Endothelial cell of umbilical vein (primary cell): Measurements from ENCODE around the gene EXOC7. TPM values are rescaled to one million over a fixed set of nuclear protein-coding genes. Genes with fewer than 3 reads are reported as not detected.

Source experiments
- BruUV-seq: library from RNA; stranded (reverse); fragments of 400-500 nt; replicated peaks from 2 replicates; lab custom pipeline; 2021; lab: Mats Ljungman, UMichigan
- CTCF ChIA-PET: fragments of 300-600, 350-600 bp; sonication (Branson Sonifier 250); formaldehyde crosslinking; loops from one replicate; lab custom pipeline; 2021; ENCODE audit warnings: antibody characterized with exemption, inconsistent platforms; lab: Charles Lee
- POLR2A ChIA-PET: fragments of 300-600, 350-600 bp; sonication (Branson Sonifier 250); formaldehyde crosslinking; loops from one replicate; lab custom pipeline; 2021; ENCODE audit warnings: antibody characterized with exemption, inconsistent platforms; lab: Charles Lee
- DNase-seq: peaks from one replicate; pipeline ENCODE4 v3.0.0-alpha.2; 2011; ENCODE audit warnings: low read depth, low spot score
- FAIRE-seq: peaks from 2 replicates; lab custom pipeline; 2011; peaks lifted over from hg19 to GRCh38; lab: Jason Lieb, UNC
- H2AFZ ChIP-seq: 2 replicates; pipeline ENCODE4 v1.6.0; 2012; ENCODE audit warnings: low read depth, low read length, control low read depth, inconsistent platforms
- H3K27ac ChIP-seq: 2 replicates; pipeline ENCODE4 v1.5.1; 2011; ENCODE audit warnings: low read depth, mild to moderate bottlenecking, control low read depth, low read length, moderate library complexity; ENCODE audit not compliant: insufficient read depth
- H3K27me3 ChIP-seq, 2 experiments: 2 replicates each; pipeline versions ENCODE4 v1.6.0 to v1.6.1; 2011; ENCODE audit warnings: low read length in 2 of 2, mixed read lengths in 1 of 2; ENCODE audit not compliant: control insufficient read depth in 2 of 2, insufficient read depth in 2 of 2
- H3K36me3 ChIP-seq, 2 experiments: 2 replicates in 1 of 2; 3 replicates in 1 of 2; pipeline ENCODE4 v1.5.1; 2011; ENCODE audit warnings: low read length in 2 of 2, mild to moderate bottlenecking in 1 of 2, moderate library complexity in 1 of 2; ENCODE audit not compliant: control insufficient read depth in 2 of 2, insufficient read depth in 2 of 2; ENCODE audit errors: extremely low read depth in 1 of 2
- H3K4me1 ChIP-seq: 3 replicates; pipeline ENCODE4 v1.5.1; 2011; ENCODE audit warnings: mild to moderate bottlenecking, low read length; ENCODE audit not compliant: control insufficient read depth, insufficient read depth; ENCODE audit errors: extremely low read depth
- H3K4me2 ChIP-seq: 2 replicates; pipeline ENCODE4 v1.6.1; 2011; ENCODE audit warnings: low read length, control low read depth, mixed read lengths; ENCODE audit not compliant: insufficient read depth
- H3K4me3 ChIP-seq, 3 experiments: fragments of 200-600 bp in 1 of 3; sonication (generic), shearing (Covaris generic) in 1 of 3; replicated peaks in 1 of 3; 2 replicates each; pipeline ENCODE4 v1.5.1; 2011 to 2016; ENCODE audit warnings: control low read depth in 3 of 3, low read length in 3 of 3, mild to moderate bottlenecking in 2 of 3, inconsistent platforms in 1 of 3, low read depth in 1 of 3, moderate library complexity in 1 of 3; ENCODE audit not compliant: insufficient read depth in 1 of 3
- H3K79me2 ChIP-seq: 2 replicates; pipeline ENCODE4 v1.6.0; 2012; ENCODE audit warnings: low read length, inconsistent platforms; ENCODE audit not compliant: control insufficient read depth, insufficient read depth
- H3K9ac ChIP-seq: replicated peaks from 2 replicates; pipeline ENCODE3; 2011; ENCODE audit warnings: low read length, control low read depth; ENCODE audit not compliant: insufficient read depth; ENCODE audit errors: extremely low read depth
- H3K9me1 ChIP-seq: replicated peaks from 3 replicates; pipeline ENCODE4 v1.6.0; 2011; ENCODE audit warnings: mild to moderate bottlenecking, low read length; ENCODE audit not compliant: control insufficient read depth, insufficient read depth; ENCODE audit errors: extremely low read depth
- H3K9me3 ChIP-seq: replicated peaks from 2 replicates; pipeline ENCODE4 v1.5.1; 2012; ENCODE audit warnings: low read length, inconsistent platforms; ENCODE audit not compliant: control insufficient read depth, insufficient read depth
- H4K20me1 ChIP-seq: replicated peaks from 2 replicates; pipeline ENCODE3; 2011; ENCODE audit warnings: mild to moderate bottlenecking, low read length; ENCODE audit not compliant: control insufficient read depth, insufficient read depth; ENCODE audit errors: extremely low read depth
- EZH2 ChIP-seq: IDR thresholded peaks from 2 replicates; pipeline ENCODE4 v1.6.1; 2012; ENCODE audit warnings: borderline replicate concordance, low read depth, mild to moderate bottlenecking, moderate library complexity, low read length, inconsistent platforms; ENCODE audit not compliant: severe bottlenecking
- dilution Hi-C: fragments of 300-500 bp; cut with MboI; formaldehyde crosslinking; loops from one replicate; pipeline ENCODE4 v1.15.0; 2019; ENCODE audit warnings: low sequenced_read_pairs; ENCODE audit not compliant: extremely low pct_ligation_motif_present
- intact Hi-C: fragments of 100-400 bp; cut with micrococcal nuclease; formaldehyde crosslinking; loops from one replicate; pipeline ENCODE4 v1.10.0; 2022
- polyA plus RNA-seq, 4 experiments: library from polyadenylated mRNA; depleted of rRNA in 3 of 4; stranded (reverse) in 3 of 4; unstranded in 1 of 4; fragments of >200 nt; gene quantifications; 2 replicates each; pipeline versions ENCODE4 v1.2.1 to v1.2.3, GENCODE V29; 2011 to 2012; ENCODE audit warnings: missing spikeins in 1 of 4
- total RNA-seq: library from RNA; stranded (reverse); gene quantifications from 2 replicates; pipeline ENCODE4 v1.2.3, GENCODE V29; 2021
- TF ChIP-seq, protein P1 (sequence below), 2 donors: IDR thresholded peaks; 1 replicate in 1 of 2; 2 replicates in 1 of 2; pipeline ENCODE4 v1.5.1; 2011; ENCODE audit warnings: low read length in 2 of 2, mild to moderate bottlenecking in 2 of 2, moderate library complexity in 2 of 2, control low read depth in 1 of 2, inconsistent platforms in 1 of 2, low read depth in 1 of 2; ENCODE audit not compliant: insufficient read depth in 1 of 2; ENCODE audit errors: extremely low read depth in 1 of 2

The EXOC7 gene
- total and polyA plus RNA-seq, 2 donors (not counting 3 experiments of a cell fraction or from before 2014, with no cell fraction given) = 91.5 to 137 TPM

- no peak overlapping the region for H3K27ac ChIP-seq
- no peaks in the 10 kb centered on the region for H3K9me3 ChIP-seq
- peaks cover 16 to 22% of the 10 kb centered on the region in 2 experiments for H3K27me3 ChIP-seq
- POLR2A ChIA-PET = no interaction called here
- intact Hi-C loops (no loop called here), dilution Hi-C loops (no loop called here)
- H3K4me3 ChIP-seq = no peak overlapping the region
- no peak overlapping the region for H2AFZ ChIP-seq
- FAIRE-seq (no peak), DNase-seq (no peak)
- peak; percentile 92 for TF ChIP-seq EZH2
- TF ChIP-seq, protein P1, sequence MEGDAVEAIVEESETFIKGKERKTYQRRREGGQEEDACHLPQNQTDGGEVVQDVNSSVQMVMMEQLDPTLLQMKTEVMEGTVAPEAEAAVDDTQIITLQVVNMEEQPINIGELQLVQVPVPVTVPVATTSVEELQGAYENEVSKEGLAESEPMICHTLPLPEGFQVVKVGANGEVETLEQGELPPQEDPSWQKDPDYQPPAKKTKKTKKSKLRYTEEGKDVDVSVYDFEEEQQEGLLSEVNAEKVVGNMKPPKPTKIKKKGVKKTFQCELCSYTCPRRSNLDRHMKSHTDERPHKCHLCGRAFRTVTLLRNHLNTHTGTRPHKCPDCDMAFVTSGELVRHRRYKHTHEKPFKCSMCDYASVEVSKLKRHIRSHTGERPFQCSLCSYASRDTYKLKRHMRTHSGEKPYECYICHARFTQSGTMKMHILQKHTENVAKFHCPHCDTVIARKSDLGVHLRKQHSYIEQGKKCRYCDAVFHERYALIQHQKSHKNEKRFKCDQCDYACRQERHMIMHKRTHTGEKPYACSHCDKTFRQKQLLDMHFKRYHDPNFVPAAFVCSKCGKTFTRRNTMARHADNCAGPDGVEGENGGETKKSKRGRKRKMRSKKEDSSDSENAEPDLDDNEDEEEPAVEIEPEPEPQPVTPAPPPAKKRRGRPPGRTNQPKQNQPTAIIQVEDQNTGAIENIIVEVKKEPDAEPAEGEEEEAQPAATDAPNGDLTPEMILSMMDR (IDR thresholded peaks at IDR 0.05; ENCODE audit: extremely low read depth in 1 of 2, insufficient read depth in 1 of 2, low read depth in 1 of 2, low read length in 2 of 2) = no peak
- CTCF ChIA-PET = interaction anchor here (1.6 to 3.7 kb wide), 4 partner anchors 15 to 140 kb away, joined by 5 to 24 read pairs (median 20); no protein-coding TSS in a partner anchor
- H3K9me1 ChIP-seq = no peaks in the 10 kb centered on the region
- H4K20me1 ChIP-seq = no peaks in the 10 kb centered on the region
- H3K4me1 ChIP-seq = peaks cover 8% of the 10 kb centered on the region
- H3K9ac ChIP-seq = no peak overlapping the region
- H3K79me2 ChIP-seq = no peaks in the 10 kb centered on the region
- no TSS peak for BruUV-seq
- no peaks in the 10 kb centered on the region for H3K36me3 ChIP-seq
- no peak overlapping the region for H3K4me2 ChIP-seq
Measured at GRCh38 chr17:76139801-76140660, 36.4 kb upstream of the EXOC7 start.
